Stimulated activated CD4-positive, alpha-beta T cell treated with anti-CD3 and anti-CD28 coated beads, Interleukin-1b, Interleukin-23, amount 100 ng/mL, for 4 hours (primary cell): ENCODE measurements around the gene RUBCNL.
"Not testable (repeated sequence)": the region's sequence is repeated elsewhere in the genome, so short reads cannot be mapped to it uniquely, and the experiment has no call there.

Experiments used
- DNase-seq, 2 donors: peaks; one replicate each; pipeline ENCODE4 v3.0.0-alpha.2; 2020; ENCODE audit warnings: low read depth in 2 of 2

The RUBCNL gene, protein sequence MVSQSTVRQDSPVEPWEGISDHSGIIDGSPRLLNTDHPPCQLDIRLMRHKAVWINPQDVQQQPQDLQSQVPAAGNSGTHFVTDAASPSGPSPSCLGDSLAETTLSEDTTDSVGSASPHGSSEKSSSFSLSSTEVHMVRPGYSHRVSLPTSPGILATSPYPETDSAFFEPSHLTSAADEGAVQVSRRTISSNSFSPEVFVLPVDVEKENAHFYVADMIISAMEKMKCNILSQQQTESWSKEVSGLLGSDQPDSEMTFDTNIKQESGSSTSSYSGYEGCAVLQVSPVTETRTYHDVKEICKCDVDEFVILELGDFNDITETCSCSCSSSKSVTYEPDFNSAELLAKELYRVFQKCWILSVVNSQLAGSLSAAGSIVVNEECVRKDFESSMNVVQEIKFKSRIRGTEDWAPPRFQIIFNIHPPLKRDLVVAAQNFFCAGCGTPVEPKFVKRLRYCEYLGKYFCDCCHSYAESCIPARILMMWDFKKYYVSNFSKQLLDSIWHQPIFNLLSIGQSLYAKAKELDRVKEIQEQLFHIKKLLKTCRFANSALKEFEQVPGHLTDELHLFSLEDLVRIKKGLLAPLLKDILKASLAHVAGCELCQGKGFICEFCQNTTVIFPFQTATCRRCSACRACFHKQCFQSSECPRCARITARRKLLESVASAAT

DNA sequence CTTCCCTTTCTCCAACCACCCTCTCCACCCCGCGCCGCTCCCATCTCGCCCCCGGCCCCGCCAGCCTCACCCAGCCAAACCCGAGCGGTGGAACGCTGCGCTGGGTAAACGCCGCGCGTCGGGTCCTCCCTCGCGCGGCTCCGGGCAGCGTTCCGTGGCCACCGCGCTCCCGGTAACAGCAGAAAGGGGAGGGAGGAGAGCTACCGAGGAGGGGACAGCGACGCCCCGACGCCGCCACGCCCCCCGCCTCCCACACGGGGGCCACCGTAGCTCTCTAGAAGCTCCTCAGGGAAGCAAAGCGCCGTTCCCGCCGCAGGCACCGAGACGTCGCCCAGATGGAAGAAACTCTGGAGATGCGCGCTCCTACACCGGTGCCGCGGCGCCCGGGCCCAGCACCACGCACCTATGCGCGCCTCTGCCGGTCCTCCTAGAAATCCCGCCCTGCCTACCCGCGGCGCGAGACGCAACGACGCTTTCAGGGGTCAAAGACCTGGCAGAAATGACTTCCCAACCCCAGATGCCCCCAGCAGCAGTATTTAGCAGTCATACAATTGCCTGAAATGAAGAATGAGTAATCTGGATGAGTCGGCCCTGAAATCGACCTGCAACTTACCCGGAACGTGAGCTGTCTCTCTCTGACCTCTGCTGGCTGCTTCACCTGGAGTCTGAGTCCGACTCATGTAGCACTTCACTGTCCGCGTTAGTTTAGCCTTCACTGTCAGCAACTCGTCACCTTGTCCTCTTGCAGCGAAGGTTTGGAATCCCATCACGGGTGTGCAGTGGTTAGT lies at the start of gene RUBCNL:
Gene RUBCNL, minus strand, starts transcription at position 189 of the 788 bp plus-strand sequence. CDS start 14,777 bp downstream, outside the sequence.
- DNase-seq, result peak in 1 of 2 donors; percentile 26

DNA sequence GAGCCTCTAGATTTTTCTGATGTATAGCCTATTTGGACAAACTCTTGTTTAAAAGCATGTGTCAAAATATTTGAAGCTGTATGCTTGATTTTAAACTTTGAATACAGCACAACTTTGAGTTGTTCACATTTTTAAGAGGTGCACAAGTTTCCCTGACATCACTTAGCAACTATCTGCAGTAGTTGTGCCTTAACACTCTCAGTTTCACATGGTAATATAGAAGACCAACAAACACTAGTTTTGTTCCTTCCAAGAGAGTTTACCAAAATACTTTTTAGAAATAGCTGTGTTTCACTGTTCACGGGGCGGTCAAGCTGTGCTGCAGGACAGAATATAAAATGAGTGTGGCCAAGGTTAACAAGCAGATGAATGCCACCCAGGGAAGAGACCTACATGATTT lies 42.5 kb upstream of the RUBCNL start:
- DNase-seq, result not testable (repeated sequence)

DNA sequence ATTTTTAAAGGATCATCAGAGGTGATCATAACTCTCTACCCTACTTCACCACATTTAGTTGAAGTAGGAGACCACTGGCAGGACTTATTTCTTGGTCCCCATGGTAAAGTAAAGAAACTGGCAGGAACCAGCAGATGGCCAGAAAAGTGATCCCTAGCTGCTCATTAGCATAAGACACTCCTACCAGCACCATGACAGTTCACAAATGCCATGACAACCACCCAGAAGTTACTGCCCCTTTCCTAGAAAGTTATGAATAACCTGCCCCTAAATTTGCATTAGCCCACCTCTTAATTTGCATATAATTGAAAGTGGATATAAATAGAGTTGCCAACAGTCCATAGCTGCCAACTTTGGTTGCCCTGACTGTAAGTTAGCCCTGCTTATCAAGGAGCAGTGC lies 18.4 kb upstream of the RUBCNL start:
- no peak for DNase-seq

DNA sequence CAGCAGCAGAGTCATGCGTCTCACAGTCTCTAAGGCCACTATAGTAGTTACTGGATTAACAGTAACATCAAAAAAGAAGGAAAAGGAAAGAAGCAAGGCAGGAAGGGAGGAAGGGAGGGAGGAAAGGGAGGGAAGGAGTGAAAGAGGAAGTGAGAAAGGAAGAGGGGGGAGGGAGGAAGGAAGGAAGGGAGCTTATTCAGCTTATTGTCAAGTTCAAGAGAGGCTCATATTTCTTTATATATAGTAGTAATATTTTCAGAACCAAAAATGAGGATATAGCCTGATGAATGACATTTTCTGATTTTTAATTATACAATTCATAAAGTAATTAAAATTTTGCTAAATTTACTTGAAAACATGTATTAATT lies 17.7 kb upstream of the RUBCNL start:
- DNase-seq, result no peak

DNA sequence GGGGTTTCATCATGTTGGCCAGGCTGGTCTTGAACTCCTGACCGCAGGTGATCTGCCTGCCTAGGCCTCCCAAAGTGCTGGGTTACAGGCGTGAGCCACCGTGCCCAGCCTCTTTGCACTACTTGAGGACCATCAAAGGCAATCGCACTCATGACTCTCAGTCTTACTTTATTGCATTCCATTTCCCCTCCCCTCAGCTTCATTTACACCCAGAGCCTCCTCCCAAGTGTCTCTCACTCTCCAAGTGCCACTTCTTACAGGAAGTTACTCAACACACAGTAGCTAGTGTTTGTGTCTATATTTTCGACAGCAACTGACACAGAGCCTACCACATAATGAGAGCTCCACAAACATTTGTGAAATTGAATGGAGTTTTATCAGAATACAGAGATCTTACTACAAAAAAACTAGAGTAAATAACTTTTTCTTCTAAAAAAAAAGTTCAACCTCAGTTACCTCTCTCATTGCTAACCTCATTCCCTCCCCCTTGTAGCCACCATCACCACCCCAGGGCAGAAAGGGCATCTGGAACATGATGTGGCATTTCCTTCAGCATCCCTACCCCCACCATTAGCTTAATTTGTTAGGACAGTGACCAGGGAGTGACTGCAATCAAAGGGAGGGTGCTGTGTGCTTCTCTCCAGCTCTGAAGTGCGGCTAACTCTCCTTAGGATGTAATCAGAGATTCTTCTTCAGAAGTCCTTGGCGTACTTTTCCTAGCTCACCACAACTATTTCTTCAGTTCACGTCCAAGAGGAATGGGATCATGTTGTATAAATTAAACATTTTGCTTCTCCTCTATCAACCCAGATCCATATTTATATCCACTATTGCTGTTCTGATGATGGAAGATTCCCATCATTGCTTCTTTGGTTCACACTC lies 17.0 kb upstream of the RUBCNL start:
- DNase-seq, result no peak

DNA sequence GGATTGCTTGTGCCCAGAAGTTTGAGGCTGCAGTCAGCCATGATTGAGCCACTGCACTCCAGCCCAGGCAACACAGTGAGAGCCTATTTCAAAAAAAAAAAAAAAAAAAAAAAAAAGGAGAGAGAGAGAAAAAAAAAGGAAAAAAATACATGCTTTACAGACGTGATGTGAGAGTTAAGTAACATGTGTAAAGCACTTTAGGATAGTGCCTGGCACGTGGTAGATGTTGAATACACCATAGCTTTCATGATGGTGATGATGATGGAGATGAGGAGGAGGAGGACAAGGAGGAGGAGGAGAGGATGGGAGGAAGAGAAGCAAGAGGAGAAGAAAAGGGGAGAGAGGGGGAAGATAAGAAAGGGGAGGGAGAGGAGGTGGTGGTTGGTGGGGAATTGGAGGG lies 15.1 kb upstream of the RUBCNL start:
- DNase-seq, result no peak

DNA sequence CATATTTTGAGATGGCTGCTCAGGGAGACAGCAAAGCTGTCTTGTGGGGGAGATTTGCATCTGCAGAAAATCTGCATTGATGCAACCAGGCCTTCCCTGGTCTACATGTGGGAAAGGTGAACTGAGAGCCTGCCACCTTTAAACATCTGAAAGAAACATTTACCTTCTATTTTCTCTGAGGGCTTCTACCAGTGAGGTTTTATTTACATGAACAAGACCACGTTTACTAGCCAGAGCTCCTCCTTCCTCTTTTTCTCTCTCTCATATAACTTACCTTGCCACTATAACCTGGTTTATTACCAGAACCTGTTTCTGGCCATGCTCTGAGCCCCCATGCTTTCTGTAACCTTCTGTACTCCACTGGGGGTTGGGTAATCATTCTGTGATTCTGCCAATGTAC lies 14.4 kb upstream of the RUBCNL start:
- DNase-seq, result no peak

DNA sequence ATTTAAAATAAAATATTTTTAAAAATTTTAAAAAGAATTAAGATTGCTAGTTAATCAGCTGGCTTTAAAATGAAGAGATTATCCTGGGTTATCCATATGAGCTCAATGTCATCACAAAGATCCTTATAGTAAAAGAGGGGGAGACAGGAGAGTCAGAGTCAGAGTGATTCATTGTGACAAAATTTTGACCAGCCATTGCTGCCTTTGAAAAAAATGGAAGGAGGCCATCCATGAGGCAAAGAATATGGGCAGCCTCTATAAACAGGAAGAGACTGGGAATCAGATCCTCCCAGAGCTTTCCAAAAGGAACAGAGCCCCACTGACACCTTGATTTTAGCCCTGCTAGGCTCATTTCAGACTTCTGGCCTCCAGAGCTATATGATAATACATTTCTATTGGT lies 9.3 kb upstream of the RUBCNL start:
- no peak for DNase-seq

DNA sequence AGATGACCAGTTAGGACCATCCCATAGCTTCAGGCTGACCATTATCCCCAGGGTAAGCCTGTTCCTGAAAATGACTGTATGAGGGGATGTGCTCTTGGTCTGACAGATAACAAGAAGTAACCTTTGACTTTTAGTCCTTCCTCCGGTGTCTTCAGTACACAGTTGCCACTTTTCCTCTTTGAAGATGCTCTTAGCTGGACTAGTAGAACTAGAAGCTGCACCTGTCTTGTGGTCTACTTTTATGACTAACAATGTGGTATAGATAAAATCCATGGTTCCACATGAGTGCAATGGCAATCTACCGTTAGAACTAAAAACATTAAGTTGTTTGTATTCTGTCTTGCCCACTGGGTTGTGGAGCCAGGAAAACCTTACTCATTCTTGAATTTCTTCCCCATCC lies 5.9 kb upstream of the RUBCNL start:
- no peak for DNase-seq

DNA sequence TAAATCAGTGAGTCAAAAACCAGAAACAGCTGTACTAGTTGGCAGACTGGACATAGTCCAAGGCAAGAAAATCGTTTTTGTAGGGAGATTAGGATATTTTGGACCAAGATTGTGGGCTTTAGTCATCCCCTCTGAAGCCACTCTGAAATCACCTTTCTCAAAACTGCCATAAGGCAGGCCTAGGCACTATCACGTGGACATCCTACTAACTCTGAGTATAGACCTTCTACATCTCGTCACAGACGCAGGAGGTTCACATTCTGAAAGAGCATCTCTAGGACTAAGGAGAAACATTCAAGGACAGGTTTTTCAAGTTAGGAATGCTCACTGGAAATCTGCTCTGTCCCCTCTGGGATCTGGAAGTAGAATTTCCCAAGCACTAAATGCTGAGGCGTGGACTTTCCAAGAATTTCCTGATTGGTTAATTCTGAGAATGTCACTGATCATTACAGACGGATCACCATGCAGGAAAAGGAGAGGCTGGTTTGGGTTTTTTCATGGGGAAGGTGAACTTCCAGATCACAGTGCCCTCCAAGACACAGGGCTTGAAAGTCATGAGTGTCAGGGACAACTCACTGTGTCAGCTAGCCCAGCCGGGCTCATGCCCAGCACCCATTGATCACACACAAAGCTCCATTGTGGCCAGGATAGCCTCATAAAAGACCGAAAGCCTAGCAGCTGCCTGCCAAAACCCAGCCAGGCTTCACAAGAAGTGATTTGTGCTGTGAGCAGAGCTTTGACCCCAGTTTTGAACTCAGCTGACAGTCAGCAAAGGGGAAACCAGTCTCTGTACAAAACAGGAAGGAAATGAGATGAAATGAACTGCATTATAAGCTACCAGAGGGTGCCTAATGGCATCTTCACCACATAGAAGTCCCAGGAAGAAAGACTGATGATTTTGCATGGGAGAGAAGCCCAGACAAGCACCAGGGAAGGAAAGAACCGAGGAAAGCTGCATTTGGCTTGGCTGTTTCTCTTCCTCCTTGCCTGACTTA lies 2.7 kb upstream of the RUBCNL start:
- no peak for DNase-seq

DNA sequence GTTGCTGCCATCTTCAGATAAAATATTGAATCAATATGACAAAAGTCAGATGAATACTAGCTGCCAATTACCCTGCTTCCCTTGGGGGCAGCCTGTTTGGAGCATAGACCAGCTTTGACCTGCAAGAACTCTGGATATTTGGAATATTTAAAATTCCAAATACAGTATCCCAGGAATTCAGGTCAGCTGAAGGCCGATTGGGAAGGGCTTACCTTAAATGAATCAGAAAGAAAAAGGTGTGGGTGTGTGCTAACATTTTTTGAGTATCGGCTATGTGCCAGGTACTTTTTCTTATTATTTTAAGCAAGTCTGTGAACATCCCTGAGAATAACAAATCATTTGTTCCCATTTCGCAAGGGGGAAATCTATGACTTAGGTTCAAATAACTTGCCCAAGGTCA lies 1.8 kb upstream of the RUBCNL start:
- no peak for DNase-seq

DNA sequence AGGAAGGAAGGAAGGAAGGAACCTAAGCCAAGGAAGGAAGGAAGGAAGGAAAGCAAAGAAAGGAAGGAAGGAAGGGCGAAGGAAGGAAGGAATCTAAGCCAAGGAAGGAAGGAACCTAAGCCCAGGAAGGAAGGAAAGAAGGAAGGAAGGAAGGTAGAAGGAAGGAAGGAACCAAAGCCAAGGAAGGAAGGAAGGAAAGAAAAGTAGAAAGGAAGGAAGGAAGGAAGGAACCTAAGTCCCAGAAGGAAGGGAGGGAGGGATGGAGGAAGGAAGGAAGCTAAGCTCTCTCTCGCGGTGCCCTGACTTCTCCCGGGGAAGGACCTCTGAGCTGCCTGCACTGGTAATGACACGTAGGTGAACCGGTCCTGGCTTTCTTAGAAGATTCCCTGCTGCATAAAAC lies 1.3 kb upstream of the RUBCNL start:
- no peak for DNase-seq

DNA sequence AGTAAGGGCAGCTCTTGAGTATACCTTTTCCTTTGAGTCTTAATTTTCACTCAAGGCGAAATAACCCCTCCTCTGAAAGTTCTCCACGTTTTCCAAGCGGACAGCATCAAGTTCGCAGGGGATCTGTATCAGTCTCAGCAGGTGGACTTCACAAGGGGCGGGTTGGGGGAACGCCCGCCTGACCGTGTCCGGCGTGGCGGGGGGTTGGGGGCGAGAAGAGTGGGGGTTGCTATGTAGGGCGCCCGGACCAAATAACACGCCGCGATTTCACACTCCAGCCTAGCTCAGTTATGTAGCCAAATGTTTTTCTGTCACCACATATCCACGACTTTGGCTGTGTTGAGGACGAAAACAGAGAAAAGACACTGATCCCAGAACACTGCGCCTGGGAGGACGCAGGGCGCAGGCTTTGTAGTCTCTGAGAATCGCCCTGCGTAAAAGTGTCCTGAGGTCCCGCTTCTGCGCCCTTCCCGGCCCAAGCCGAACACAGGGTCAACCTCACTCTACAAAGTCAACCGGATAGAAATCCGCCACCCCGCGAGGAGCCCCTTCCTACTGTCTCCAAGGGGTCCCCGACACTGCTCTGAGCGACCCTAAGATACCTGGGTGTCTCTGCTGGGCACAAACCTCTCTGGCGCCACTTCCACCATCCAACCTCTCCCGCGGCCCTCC lies 524 bp downstream of the RUBCNL start:
- no peak for DNase-seq

DNA sequence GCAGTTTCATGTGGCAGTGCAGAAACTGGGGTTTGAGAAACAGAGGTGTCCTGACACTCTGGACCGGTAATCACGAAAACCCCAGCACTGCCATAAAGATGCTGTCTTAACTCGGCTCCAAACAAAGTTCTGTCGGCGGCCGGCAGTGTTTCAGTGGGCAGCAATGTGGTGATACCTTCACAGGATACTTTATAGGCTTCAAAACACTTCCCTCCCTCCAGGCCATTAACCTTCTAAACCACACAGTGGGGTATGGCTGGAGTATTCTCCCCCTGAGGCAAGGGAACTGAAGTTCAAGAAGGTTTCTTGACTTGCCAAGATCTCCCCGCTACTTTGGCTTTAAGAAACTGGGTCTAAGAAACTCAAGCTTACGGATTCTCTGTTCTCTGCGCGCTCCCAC lies 1.1 kb downstream of the RUBCNL start:
- DNase-seq, result no peak

DNA sequence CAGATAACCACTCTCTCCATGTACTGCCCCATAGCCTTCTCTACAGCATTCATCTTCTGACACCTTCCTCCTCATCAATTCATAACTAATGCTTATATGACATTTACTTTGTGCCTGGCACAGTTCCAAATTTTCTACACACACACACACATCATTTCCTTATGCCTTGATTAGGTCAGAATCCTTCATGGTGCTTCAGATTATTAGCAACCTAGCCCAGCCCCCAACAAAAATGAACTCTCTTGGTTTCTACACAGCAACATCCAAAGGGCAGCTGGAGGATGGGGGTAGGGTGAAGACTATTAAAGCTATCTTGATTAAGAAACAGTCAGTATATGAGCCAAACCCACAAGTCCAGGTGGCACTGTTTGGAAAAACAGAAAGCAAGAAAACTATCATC lies 3.7 kb downstream of the RUBCNL start:
- DNase-seq, result no peak

DNA sequence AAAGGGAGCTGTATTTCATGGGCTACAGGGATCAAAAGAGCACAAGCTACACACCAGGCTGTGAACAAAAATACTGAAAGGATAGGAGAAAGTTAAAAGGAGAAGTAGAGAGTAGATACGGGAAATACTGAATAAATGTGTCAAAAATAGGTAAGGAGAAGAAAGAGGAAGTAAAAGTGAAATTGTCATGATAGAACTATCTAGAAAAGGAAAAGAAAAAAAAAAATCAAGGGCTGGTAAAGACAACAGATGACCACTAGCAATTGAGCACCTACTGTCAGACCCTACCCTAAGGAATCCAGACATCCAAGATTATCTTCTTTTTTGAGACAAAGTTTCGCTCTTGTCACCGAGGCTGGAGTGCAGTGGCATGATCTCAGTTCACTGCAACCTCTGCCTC lies 4.8 kb downstream of the RUBCNL start:
- no peak for DNase-seq

DNA sequence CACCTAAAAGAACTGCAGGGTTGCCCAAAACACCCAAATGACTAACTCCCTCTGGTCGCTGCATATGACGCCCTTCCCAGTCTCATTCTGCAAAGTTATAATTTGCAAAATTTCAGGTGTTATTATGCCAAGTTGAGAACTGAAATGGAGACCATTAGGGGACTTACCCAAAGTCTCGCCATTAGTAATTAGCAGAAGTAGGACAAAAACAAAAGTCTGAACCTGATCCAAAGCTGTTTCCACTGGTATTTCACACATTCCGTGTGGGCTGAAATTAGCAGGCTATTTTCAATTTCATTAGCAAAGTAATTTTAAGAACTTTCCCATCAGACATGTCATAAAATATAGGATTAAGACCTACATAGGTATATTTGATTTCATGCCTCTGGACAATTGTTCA lies 6.8 kb downstream of the RUBCNL start:
- no peak for DNase-seq

DNA sequence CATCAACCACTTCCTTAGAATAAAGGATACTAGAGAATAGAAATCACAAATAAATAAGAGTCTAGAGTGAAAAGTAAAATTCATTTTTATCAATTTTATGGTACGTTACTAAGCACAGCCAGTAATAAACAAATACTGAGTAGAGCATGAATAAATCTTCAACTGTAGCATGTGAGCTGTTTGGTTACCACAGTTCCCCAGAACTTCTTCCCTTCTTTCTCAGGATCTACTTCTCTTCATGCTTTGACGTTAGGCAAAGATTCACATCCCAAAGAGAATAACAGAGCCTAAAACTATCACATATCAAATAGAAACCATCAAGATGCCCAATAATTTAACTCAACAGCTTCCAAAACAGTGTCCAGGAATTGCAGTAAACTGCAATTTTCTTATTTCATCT lies 7.4 kb downstream of the RUBCNL start:
- no peak for DNase-seq

DNA sequence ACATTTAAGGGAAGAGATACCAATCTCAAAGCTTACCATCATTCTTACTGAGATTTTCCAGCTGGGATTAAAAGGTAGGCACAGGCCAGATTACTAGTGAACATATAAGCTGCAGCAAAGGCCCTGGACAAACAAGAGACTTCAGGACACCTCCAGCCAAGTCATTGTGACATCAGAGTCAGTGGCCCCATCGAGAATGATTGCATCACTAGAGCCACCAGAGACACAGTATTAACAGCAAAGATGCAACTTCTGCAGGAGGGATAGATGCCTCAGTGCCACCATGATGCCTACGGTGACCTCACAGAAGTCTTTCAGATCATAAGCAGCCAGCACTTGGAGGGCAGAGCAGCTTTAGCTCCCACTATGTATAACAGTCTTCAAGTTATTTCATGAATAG lies 8.6 kb downstream of the RUBCNL start:
- DNase-seq, result no peak

DNA sequence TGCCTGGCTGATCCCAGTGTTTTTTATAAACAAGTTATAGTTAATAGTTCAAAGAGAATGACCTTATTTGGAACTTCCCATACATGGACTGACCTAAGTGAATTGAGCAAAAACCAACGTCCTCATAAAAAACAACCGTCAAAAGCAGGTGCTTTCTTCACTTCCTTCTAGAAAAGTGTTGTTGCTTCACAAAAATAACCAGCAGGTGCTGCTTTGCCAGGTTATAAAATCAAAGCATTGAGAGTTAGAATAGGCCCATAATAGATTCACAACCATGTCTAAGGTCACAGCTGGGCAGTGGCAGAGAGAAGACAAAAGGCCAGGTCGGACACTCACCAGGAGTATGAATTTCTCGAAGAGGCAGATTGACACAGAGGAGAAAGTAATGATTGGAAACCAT lies 9.5 kb downstream of the RUBCNL start:
- DNase-seq, result no peak
